Activated CD8-positive, alpha-beta memory T cell treated with anti-CD3 and anti-CD28 coated beads, Interleukin-2, amount 50 U/mL, for 24 hours (primary cell): ENCODE results near the gene DMTF1.

Source experiments
- DNase-seq: peaks from one replicate; pipeline ENCODE4 v3.0.0-alpha.2; 2020; ENCODE audit errors: extremely low read depth

The DMTF1 gene

GRCh38 chr7:87146740-87147386, 5.4 kb upstream of the DMTF1 start:
- DNase-seq = no peak

- no peak for DNase-seq
These were observed 4.8 kb upstream of the DMTF1 start for GRCh38 chr7:87147500-87147899.

- DNase-seq = no peak
These were observed 3.8 kb upstream of the DMTF1 start for GRCh38 chr7:87148332-87148955.

GRCh38 chr7:87151002-87151728, 1.1 kb upstream of the DMTF1 start:
- DNase-seq = no peak

- no peak for DNase-seq
These were observed 533 bp upstream of the DMTF1 start for GRCh38 chr7:87151729-87152111.

- no peak for DNase-seq
These were observed 816 bp downstream of the DMTF1 start for GRCh38 chr7:87152897-87153641.

- DNase-seq = no peak
These were observed 1.9 kb downstream of the DMTF1 start for GRCh38 chr7:87154166-87154565.

GRCh38 chr7:87154569-87154968, 2.3 kb downstream of the DMTF1 start:
- no peak for DNase-seq

GRCh38 chr7:87155788-87156187, 3.5 kb downstream of the DMTF1 start:
- DNase-seq = no peak

GRCh38 chr7:87156709-87157108, 4.5 kb downstream of the DMTF1 start:
- DNase-seq = no peak

- DNase-seq = no peak
These were observed 7.3 kb downstream of the DMTF1 start for GRCh38 chr7:87159538-87159937.

- DNase-seq = no peak
These were observed 12.2 kb downstream of the DMTF1 start for GRCh38 chr7:87164433-87164832.

- DNase-seq = no peak
These were observed 18.6 kb downstream of the DMTF1 start for GRCh38 chr7:87170828-87171227.

GRCh38 chr7:87171282-87171934, 19.2 kb downstream of the DMTF1 start:
- no peak for DNase-seq

- DNase-seq = no peak
These were observed 21.2 kb downstream of the DMTF1 start for GRCh38 chr7:87173471-87173870.

- DNase-seq = no peak
These were observed 26.1 kb downstream of the DMTF1 start for GRCh38 chr7:87178320-87178719.

- DNase-seq = no peak
These were observed 26.9 kb downstream of the DMTF1 start for GRCh38 chr7:87179180-87179579.

GRCh38 chr7:87187120-87187519, 34.9 kb downstream of the DMTF1 start:
- DNase-seq = no peak

- no peak for DNase-seq
These were observed 36.7 kb downstream of the DMTF1 start for GRCh38 chr7:87188930-87189329.

GRCh38 chr7:87190783-87191182, 38.5 kb downstream of the DMTF1 start:
- DNase-seq = no peak

- no peak for DNase-seq
These were observed 40.7 kb downstream of the DMTF1 start for GRCh38 chr7:87192784-87193487.
